ENCODE data around the gene PTAR1.

The PTAR1 gene

DNA sequence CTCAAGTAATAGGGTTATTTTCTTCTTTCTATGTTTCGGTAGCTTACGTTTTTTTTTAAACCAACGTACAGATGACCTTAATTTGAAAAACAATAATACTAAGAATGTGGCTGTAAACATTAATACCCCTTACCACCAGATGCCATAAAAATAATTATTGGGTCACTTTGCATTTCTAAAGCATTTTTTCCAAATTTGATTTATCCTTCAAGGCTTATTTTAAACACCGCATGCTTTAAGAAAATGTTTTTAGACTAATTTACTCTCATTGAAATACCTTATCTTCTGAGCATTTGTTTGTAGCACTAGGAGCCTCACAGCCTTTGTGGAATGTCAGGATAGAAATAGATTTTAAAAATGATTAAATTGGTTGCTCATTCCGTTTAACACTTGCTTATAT, 81.9 kb downstream of the PTAR1 start:
- DNase-seq (ENCODE audit: extremely low spot score, insufficient read length, low read depth) (no peak), FAIRE-seq (no peak)

DNA sequence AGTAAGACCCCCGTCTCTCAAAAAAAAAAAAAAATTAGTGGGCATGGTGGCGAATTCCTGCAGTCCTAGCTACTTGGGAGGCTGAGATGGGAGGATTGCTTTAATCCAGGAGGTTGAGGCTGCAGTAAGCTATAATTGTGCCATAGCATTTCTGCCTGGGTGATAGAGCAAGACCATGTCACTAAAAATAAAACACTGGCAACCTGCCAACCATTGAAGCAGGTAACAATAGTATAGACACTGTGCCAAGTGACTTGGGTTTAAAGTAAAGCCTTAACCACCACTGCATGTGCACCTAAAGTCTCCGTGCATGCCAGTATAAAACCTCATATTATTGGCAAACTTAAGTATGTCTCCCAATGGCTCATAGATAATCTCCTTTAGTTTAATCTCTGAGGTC, 84.2 kb downstream of the PTAR1 start:
- no peak for DNase-seq (ENCODE audit: extremely low spot score, insufficient read length, low read depth)
- no peak for FAIRE-seq

DNA sequence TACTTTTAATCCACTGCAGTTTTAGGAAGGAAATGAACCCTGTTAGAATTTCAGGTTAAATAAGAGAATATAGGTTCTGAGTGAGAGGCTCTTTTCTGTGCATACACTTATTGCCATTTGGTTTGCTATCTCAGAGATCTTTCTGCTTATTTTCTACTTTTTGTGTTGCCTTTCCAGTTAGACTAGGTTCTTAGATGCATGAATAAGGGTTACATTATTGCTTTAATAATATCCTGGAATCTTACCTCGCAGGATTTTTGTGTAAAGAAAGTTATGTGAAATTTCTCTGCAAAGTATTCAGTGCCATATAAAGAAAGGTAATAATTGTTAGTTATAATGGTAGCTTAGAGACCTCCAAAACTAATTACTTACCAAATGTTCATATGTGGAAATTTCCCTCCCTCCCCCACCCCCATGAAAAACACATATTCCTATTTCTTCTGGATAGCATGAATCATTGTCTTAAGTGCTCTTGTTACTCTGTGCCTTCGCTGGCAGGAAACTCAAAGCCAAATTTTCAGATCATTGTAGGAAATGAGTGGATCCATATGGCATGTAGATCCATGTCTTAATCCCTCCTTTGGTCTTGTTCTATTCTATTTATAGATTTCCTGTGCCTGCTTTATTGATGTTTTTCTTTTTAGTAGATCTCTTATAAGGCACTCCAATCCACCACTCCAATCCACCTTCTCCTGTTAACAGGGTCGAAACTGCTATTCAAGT, 84.9 kb downstream of the PTAR1 start:
- FAIRE-seq (no peak), DNase-seq (ENCODE audit: extremely low spot score, insufficient read length, low read depth) (no peak)

DNA sequence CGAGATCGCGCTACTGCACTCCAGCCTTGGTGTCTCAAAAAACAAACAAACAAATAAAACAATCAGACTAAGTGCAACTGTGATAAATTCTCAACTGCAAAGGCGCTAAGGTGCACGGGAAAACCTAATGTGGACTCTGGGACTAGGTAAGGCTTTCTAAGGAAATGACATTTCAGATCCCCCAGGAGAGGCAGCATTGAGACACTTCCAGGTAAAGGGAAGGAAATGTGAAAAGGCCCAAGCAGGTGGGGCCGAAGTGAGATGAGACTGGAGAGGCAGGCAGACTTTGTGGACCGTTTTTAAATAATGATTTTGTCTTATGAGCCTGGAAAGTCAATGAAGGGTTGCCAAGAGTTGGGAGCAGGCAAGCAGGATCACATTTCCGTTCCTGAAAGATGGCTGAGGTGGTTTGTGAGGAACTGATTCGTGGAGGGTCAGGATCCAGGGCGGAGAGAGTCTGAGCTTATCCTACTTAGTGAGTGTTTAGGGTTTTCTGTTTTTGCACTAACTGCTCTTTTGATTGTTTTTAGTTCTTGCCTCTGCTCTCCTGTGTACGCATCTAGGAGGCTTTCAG, 85.6 kb downstream of the PTAR1 start:
- DNase-seq (ENCODE audit: extremely low spot score, insufficient read length, low read depth) (no peak), FAIRE-seq (no peak)

DNA sequence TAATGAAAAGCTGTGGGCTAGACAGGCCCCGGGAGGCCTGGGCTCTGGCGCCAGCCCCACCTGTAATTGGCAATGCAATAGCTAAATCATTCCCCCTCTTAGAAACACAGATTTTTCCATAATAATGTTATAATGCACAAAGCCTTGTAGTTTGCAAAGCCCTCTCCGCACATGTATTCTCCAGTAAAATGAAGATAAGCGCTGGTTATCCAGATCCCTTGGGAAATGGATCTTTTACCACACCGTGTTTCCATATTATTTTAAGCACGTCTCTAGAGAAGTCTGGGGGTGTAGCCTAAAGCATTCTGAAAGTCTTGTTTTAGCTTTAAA, 86.5 kb downstream of the PTAR1 start:
- no peak for FAIRE-seq
- no peak for DNase-seq (ENCODE audit: extremely low spot score, insufficient read length, low read depth)

DNA sequence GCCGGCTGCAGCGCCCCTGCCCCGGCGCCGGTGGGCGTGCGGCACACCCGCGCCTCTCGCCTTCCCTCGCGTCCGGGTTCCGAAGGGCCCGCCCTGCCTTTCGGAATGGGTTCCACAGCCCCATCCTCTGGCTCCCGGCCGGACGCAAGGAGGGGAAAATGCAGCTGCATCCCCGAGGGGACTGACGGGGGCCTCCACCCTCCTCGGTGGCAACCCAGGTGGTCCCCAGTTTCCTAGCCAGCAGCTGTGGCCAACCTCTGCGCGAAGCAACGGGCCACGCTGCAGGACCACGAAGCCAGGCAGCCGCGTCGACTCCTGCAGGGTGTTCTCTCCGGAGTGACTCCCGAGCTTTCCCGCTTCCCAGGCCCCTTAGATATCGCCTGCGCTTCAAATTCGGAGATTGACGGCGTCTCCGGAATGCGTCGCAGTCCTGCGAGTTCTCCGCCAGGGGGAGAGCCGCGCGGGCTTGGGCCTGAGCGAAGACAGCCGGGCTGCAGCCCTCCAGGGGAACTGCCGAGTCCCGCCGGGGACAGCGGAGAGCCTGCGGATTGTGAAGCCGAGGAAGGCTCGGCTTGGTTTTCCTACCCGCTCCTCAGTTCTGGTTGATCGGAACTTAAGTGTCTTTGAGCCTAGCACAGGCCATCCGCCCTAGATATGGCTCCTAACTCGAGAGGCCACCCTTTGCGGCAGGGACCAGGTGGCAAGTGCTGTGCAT, 87.1 kb downstream of the PTAR1 start:
- DNase-seq (ENCODE audit: extremely low spot score, insufficient read length, low read depth) = peak; percentile 54
- peak; percentile 82 for FAIRE-seq

DNA sequence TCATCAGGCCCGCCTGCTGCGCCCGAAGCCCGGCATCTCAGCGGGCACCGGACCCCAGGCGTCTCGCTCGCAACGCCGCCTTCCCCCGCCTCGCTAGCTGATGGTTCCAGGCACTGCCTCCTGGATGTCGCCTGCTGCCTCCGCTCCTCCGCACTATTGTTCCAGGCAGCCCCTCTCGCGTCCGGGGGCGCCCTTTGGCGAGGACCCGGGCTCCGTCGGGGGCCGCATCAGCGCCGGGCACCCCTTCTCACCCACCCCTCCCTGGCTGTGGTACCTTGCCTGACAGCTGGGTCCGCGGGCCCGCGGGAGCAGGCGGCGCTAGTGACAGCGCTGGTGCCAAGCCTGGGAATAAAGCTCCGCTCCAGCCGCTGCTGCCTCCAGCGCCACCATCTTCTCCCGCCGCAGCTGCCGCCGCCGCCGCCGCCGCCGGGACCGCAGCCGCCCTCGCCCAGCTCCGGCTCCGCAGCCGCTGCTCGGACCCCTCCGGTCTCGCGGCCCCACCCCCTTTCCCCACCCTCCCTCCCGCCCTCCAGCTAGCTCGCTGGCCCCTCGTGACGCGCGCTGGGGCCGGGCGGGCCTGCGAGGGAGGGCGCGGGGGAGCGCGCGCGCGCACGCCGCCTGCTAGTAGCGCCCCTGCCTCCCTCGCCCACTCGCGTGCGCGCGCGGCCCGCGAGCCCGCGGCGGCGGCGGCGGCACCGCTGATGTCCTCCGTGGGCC, 87.8 kb downstream of the PTAR1 start, which contains the start of gene APBA1:
Gene APBA1, minus strand, starts transcription at position 493 of the 717 bp plus-strand sequence.
- FAIRE-seq = no peak
- no peak for DNase-seq (ENCODE audit: extremely low spot score, insufficient read length, low read depth)

DNA sequence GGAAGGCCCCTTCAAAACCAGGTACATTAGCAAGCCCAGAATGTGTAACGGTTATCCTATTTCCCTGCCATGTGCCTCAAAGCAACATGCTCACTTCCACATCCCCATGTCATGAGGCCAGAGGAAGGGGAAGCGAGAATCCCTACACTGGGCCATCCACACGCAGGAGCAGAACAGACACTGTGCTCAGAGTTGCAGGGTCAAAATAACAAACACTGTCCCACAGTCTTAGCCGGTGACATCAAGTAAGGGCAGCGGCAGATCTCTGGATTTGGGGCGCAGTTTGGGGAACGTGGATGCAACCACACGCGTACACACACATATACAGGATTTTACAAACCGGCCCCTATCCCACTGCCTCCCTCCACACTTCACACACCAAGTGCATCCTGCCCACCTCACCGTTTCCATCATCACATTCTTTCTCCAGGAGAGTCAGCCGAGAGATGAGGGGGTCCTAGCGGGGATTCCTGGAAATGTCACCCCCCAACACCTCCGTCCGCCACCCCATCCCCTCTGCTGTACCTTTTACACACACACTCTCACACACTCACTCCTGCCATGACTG, 88.4 kb downstream of the PTAR1 start:
- FAIRE-seq (no peak), DNase-seq (ENCODE audit: extremely low spot score, insufficient read length, low read depth) (no peak)

DNA sequence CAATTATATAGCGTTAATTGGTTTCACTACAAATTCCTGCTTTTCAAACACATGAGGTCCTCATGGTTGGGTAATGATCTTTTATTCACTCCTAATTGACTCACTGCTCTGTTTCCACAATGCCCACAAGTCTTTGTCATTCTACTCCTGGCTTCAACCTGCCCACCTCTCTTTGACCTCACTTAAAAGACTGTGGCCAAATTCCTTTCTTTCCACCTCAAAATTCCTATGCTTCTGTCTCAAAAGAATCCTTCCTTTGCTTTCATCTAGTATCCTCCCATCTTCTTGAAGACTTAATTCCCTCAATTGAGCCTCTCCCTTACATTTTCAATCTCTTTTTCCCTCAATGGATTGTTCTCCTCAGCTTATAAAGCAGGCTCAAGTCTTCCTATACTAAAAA, 92.5 kb downstream of the PTAR1 start:
- DNase-seq (ENCODE audit: extremely low spot score, insufficient read length, low read depth) (no peak), FAIRE-seq (no peak)

DNA sequence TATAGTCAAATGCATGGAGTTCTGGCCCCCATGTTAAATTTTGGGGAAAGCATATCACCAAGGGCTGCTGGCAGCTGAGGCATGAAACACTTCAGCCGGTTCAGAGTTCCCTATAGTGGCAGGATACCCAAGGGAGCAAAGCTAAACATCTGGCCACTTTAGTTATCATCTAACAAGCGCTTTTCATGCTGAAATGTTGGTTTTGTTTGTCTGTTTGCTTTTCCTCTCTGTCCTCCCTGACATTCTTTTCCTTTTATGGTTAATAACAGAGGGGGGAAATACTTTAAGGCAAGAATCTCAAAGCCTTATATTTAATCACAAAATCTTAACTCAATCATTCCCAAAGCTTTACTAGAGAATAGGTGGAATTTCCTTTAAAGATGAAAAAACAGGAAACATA, 99.5 kb downstream of the PTAR1 start:
- DNase-seq (ENCODE audit: extremely low spot score, insufficient read length, low read depth) (no peak), FAIRE-seq (no peak)

All from GM18507 (cell line).